ENCODE measurements around the gene RPS2.

DNA sequence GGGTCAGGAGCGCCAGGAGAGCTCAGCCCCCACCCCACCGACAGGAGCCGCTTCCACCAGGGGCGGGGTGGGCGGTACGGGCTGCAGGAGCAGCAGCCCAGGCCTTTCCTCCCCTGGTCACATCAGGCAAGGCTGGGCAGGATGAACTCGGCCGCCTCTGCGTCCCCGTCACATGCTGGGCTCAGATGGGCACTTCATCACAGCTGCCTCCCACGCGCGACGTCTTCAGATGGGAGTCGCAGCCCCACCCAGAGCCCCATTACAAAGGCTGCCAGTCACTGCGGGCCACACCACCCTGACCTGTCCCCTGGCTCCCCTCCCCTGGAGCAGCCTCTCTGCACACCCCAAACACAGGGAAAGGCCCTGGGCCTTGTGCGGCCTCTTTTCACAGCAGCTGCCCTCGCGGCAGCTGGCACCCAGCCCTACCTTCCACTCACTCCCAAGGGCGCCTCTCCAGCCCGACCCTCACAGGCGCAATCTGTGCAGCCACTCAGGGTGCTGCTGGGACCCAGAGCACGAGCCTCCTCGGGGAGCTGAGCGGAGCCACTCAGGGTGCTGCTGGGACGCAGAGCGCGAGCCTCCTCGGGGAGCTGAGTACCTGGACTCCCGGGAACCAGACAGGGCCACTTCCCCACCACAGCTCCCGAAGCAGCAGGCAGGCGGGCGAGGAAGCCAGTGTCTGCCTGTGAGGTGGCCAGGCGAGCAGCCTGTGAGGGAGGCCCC, 40.3 kb upstream of the RPS2 start:
- TF ChIP-seq CTCF (IDR thresholded peaks at IDR 0.05) (no peak), POLR2A (IDR thresholded peaks at IDR 0.05) (no peak)
